ENCODE results near the gene SLC34A1.
"Not testable (repeated sequence)": the region's sequence is repeated elsewhere in the genome, so short reads cannot be mapped to it uniquely, and the experiment has no call there.

SLC34A1 gene

GRCh38 chr5:177355868-177356168 lies 28.4 kb upstream of the SLC34A1 start:
- no peak for DNase-seq

DNA sequence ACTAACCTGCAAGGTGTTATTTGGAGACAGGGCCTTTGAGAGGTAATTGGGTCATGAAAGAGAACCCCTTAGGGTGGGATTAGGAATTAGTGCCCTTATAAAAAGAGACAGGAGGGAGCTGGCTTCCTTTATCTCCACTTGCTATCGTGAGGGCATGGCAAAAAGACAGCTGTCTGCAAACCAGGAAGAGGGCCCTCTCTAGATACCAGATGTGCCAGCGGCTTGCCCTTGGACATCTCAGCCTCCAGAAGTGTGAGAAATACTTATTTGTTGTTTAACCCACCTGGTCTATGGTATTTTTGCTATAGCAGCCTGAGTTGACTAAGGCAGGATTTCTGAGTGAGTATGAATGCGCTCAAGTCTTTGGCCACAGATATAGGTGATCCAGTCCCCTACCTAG lies 27.5 kb upstream of the SLC34A1 start:
- no peak for DNase-seq

DNA sequence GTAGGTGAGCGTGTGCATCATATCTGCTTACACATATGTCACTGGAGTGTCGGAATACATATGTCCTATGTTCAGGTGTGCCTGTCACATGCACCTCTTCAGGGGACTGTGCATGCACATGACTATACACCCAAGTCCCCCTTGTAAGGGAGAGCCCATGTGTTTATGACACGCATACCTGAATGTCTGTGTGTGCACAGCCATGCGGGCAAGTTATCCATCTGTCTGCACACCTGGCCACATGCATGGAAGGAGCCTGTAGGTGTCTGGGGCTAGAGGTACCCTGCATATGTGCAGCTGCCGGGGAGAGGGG lies 27.1 kb upstream of the SLC34A1 start:
- DNase-seq = no peak

- DNase-seq = no peak
Observed at GRCh38 chr5:177357459-177358351, 26.5 kb upstream of the SLC34A1 start, which contains the start of gene RGS14. TSS of gene RGS14 (plus strand) at chr5:177357924. CDS start at chr5:177358025, 101 bp downstream.

DNA sequence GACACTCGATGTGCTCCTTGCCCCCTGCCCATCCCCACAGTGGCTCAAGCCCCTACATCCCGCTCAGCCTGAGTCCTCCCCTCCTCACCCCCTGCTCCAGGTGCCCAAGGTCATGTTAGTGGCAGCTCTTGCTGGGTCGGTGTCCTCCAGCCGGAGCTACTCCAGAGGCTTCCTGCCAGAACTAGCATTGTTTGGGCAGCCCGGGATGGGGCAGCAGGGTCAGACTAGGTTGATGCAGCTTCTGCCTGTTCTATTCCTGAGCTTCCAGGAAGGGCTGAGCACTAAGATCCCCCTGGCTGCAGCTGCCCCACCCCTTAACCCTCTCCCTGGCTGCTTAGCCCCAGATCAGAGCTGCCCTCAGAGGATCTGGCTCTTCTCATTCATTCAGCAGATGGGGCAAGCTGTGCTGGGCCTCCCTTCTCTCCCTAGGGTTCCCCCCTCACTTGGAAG lies 25.8 kb upstream of the SLC34A1 start:
- no peak for DNase-seq

DNA sequence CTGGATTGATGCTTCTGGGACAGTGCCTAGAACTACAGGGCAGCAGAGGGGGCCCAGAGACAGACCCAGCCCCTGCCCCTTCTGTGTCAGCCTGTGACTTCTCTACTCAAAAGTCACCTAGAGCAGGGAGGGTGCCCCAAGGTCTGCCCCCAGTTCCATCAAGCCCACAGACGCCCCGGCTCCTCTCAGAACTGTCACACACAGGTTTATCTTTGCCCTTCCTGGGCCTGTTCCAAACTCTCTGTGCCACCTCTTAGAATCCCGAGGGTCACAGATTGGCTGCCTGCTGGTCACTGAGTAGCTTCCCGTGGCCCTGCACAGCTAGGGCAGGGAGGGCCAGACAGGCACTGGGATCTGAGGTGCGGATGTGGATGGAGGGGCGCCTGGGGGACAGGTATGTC lies 24.8 kb upstream of the SLC34A1 start:
- no peak for DNase-seq

GRCh38 chr5:177359860-177360259 lies 24.4 kb upstream of the SLC34A1 start:
- no peak for DNase-seq

GRCh38 chr5:177360740-177361139 lies 23.5 kb upstream of the SLC34A1 start:
- DNase-seq = not testable (repeated sequence)

DNA sequence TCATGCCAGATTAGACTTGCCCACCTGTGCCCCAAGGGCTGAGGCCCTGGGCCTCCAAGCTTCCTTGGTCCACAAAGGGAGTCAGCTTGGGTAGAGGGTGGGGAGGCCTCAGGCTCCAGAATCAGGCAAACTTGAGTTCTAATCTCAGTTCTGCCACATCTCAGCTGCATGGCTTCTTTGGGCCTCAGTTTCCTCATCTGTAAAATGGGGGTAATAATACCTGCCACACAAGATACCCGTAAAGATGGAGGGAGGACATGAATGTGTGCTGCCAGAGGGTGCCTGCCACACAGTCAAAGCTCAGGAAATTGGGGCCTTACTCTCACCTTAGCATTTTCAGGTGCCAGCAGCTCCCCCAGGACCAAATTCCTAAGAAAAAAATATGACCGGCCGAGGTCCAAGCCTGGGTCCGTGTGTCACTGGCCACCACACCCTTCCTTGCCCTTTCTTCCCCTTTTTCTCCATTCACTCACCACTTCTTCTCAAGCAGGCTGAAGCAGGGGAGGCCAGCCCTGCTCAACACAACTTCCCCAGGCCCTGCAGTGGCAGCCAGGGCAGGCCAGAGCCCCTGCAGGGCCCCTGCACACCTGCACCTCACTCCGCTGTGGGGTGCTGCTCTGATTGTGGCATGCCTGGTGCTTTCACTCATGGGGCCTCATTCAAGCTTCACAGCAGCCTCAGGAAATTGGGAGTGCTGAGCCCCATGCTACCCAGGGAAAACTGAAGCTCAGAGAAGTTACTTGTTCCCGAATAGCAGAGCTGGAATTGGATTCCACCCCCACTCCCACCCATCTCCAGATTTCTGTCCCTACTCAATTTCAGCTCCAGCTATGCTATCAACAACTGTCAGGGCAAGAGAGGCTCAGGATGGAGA lies 22.6 kb upstream of the SLC34A1 start:
- no peak for DNase-seq

DNA sequence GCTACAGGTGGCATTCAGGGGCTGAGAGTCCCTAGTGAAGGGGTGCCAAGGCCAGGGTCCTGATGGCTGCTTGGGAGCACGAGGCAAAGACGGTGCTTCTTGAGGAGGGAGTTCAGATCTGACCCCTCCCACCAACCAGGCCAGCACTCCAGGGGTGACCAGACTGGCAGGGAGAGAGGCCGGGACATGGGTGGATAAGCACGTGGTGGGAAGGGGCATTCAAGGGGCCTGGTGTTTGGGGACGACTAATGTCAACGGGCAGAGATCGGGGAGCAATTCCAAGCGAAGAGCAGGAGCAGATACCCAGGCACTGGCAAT lies 22.0 kb upstream of the SLC34A1 start:
- no peak for DNase-seq

GRCh38 chr5:177362610-177363507 lies 21.4 kb upstream of the SLC34A1 start:
- no peak for DNase-seq

- DNase-seq = no peak
Observed at GRCh38 chr5:177363565-177363964, 20.7 kb upstream of the SLC34A1 start.

DNA sequence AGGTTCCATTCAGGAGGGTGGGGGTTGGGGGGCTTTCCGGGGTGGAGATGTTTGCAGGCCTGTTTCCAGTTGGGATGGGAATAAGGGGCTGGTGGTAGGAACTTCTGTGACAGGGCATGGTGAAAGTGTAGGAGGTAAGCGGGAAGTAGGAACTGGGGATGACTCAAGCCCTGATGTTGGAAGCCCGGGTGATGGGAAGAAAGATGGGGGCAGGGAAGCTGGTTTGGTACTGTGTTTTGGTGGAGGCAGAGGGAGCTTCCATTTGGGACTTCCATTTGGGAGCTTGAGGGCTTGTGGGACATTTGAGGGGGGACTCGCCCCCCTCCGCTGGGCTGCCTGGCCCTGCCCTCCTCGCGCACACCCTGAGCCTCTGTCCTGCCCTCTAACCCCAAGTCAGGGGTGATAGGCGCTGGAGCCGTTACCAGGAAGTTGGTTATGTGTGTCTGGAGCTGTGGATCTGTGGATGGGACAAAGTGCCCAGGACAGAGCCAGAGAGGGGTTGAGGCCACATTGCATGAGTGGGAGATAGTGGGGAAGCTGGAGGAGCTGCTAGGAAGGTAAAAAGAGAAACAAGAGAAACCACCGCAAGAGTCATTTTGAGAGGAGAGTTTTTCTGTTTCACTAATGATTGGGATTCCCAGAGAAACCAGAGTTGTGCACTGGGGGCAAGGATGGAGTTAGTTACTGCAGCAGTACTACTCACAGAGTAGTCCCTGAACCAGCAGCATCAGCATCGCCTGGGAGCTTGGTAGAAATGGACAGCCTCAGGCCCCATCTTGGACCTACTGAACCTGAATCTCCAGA lies 19.9 kb upstream of the SLC34A1 start:
- DNase-seq = no peak

DNA sequence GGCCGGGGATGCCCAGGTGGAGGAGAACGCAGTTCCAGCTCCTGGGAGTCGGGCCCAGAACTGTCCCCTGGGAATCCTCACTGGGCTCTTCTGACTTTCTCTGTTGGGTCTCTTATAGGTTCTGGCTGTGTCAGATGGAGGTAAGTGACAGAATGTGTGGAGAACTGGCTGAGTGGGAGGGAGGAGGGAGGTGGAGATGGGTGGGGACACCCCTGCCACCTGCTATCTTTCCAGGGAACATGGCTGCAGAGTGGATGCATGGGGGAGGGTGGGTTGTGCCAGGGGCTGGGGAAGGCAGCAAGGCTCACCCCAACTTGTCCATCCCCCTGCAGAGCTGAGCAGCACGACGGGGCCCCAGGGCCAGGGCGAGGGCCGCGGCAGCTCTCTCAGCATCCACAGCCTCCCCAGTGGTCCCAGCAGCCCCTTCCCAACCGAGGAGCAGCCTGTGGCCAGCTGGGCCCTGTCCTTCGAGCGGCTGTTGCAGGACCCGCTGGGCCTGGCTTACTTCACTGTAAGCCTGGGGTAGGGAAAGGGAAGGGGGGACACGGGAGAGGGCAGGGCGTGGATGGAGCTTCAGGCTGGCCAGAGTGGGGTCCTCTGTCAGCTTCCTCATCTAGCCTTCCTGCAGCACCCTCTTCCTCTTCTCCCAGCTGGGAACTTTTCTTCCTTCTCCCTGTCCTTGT lies 18.2 kb upstream of the SLC34A1 start:
- no peak for DNase-seq

DNA sequence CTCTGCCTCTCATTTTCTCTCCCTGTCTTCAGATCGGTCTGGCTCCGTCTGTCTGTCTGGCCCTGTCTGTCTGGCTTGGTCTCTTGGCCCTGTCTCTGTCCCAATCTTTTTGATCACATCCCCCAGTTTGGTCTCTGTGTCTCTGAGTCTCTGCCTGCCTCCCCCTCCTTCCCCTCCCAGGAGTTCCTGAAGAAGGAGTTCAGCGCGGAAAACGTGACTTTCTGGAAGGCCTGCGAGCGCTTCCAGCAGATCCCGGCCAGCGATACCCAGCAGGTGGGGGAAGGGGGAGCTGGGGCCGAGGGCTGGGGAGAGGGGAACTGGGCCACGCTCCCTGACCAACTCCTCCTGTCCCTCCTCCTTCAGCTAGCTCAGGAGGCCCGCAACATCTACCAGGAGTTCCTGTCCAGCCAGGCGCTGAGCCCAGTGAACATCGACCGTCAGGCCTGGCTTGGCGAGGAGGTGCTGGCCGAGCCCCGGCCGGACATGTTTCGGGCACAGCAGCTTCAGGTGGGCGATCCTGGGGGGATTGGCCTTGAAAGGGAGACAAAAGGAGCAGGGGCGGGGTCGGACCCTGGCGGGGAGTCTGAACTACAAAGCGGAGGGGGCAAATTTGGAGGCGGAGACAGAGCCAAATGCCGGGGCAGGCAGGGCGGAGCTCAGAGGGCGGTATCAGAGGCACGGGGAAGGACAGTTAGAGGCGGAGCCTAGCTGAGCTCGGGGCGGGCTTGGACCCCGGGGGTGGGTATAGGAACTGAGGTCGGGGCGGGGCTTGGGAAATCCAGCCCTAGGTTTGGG lies 17.5 kb upstream of the SLC34A1 start:
- no peak for DNase-seq

- DNase-seq = no peak
Observed at GRCh38 chr5:177367323-177367848, 16.8 kb upstream of the SLC34A1 start.

DNA sequence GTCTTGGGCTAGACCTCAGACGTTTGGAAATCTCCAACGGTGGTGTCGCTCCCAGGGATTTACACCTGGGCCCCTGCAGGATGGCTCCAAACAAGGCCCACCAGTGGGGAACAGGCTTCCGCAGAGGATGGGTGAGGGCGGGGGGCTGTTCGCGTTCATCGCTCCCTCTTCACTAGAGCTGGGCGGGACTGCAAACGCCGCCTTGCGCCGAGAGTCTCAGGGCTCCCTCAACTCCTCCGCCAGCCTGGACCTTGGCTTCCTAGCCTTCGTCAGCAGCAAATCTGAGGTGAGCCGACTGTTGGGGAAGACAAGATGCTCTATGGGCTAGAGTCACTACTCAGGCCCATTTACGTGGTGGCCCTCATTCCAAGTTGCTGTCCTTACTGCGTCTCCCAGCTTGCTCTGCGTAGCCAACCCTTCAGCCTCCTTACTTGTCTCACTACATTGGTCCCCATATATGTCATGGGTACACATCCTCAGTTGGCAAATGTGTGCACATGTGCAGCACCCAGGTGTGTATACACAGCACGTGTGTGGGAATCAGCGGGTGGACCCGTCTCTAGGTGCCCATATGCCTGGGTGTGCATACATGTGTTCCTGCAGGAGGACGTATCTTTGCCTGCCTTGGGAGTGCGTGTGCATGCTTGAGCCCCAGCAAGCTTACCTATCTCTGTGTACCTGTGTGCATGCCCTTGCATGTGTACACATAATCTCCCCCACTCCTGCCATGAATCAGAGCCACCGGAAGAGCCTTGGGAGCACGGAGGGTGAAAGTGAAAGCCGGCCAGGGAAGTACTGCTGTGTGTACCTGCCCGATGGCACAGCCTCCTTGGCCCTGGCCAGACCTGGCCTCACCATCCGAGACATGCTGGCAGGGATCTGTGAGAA lies 16.0 kb upstream of the SLC34A1 start:
- DNase-seq = no peak

GRCh38 chr5:177368869-177369644 lies 15.2 kb upstream of the SLC34A1 start:
- DNase-seq = no peak
